ENCODE measurements around the gene APBB3.

The APBB3 gene

GRCh38 chr5:140557136-140557805, 7.1 kb downstream of the APBB3 start, which contains the start of gene SRA1:
TSS of gene SRA1 (minus strand) at chr5:140557473. CDS start at chr5:140557452, 21 bp downstream.
- in situ Hi-C loops (cut with MboI; ENCODE audit: low sequenced_read_pairs, unreplicated experiment): no loop called here
- DNase-seq (ENCODE audit: low spot score): peak; percentile 95
- no peak for TF ChIP-seq CTCF (IDR thresholded peaks at IDR 0.05; ENCODE audit: borderline replicate concordance, control extremely low read depth, extremely low read depth, insufficient read depth, missing control alignments)

GRCh38 chr5:140556438-140556837, 8.0 kb downstream of the APBB3 start:
- in situ Hi-C loops (cut with MboI; ENCODE audit: low sequenced_read_pairs, unreplicated experiment): no loop called here
- TF ChIP-seq CTCF (IDR thresholded peaks at IDR 0.05; ENCODE audit: borderline replicate concordance, control extremely low read depth, extremely low read depth, insufficient read depth, missing control alignments): no peak
- no peak for DNase-seq (ENCODE audit: low spot score)

- no peak for DNase-seq (ENCODE audit: low spot score)
- in situ Hi-C loops (cut with MboI; ENCODE audit: low sequenced_read_pairs, unreplicated experiment): no loop called here
- TF ChIP-seq CTCF (IDR thresholded peaks at IDR 0.05; ENCODE audit: borderline replicate concordance, control extremely low read depth, extremely low read depth, insufficient read depth, missing control alignments): no peak
Observed at GRCh38 chr5:140555747-140556312, 8.6 kb downstream of the APBB3 start.

GRCh38 chr5:140554454-140554853, 9.9 kb downstream of the APBB3 start:
- no peak for DNase-seq (ENCODE audit: low spot score)
- TF ChIP-seq CTCF (IDR thresholded peaks at IDR 0.05; ENCODE audit: borderline replicate concordance, control extremely low read depth, extremely low read depth, insufficient read depth, missing control alignments): no peak
- in situ Hi-C loops (cut with MboI; ENCODE audit: low sequenced_read_pairs, unreplicated experiment): no loop called here

- TF ChIP-seq CTCF (IDR thresholded peaks at IDR 0.05; ENCODE audit: borderline replicate concordance, control extremely low read depth, extremely low read depth, insufficient read depth, missing control alignments): no peak
- in situ Hi-C loops (cut with MboI; ENCODE audit: low sequenced_read_pairs, unreplicated experiment): no loop called here
- DNase-seq (ENCODE audit: low spot score): no peak
Observed at GRCh38 chr5:140553657-140554056, 10.7 kb downstream of the APBB3 start.

GRCh38 chr5:140551872-140552271, 12.5 kb downstream of the APBB3 start:
- no peak for DNase-seq (ENCODE audit: low spot score)
- no peak for TF ChIP-seq CTCF (IDR thresholded peaks at IDR 0.05; ENCODE audit: borderline replicate concordance, control extremely low read depth, extremely low read depth, insufficient read depth, missing control alignments)
- in situ Hi-C loops (cut with MboI; ENCODE audit: low sequenced_read_pairs, unreplicated experiment): no loop called here
